Measurements from ENCODE around the gene FDX2.

Gene FDX2

DNA sequence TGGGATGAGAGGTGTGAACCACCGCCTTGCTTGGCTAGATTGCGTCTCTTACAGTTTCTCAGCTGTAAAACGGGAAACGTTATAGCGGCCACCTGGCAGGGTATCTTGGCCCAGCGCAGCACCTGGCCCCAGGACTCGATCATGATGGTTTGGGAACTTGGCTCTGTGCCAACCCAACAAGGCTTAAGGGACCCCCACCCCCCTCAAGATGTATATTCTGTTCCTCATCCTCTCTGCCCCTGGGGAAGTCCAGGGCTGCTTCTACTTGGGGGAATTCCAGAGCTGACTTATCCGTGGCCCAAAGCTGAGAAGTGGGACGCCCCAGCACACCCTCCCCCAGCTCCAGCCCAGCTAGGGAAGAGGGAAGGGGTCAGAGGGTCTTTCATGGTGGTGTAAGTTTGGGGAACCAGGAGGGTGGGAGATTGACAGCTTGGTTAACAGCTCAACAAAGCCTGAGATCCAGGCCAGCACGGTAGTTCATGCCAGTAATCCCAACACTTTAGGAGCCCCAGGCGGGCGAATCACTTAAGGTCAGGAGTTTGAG lies 44.2 kb downstream of the FDX2 start:
- Histone ChIP-seq H3K9ac (ENCODE audit: low read length) (peak overlapping the region; percentile 73), H3K4me3 (ENCODE audit: low read length) (peak overlapping the region; percentile 75), H3K4me1 (ENCODE audit: control insufficient read depth, insufficient read depth, low read length) (peaks cover 5% of the 10 kb centered on the region), H3K9me3 (ENCODE audit: control insufficient read depth, low read length) (no peaks in the 10 kb centered on the region), H3K27me3 (replicated peaks; ENCODE audit: control insufficient read depth, insufficient read depth, low read length) (no peaks in the 10 kb centered on the region), H3K36me3 (ENCODE audit: control insufficient read depth, insufficient read depth, low read length, severe bottlenecking) (no peaks in the 10 kb centered on the region)
- DNase-seq (ENCODE audit: low read depth) = no peak

DNA sequence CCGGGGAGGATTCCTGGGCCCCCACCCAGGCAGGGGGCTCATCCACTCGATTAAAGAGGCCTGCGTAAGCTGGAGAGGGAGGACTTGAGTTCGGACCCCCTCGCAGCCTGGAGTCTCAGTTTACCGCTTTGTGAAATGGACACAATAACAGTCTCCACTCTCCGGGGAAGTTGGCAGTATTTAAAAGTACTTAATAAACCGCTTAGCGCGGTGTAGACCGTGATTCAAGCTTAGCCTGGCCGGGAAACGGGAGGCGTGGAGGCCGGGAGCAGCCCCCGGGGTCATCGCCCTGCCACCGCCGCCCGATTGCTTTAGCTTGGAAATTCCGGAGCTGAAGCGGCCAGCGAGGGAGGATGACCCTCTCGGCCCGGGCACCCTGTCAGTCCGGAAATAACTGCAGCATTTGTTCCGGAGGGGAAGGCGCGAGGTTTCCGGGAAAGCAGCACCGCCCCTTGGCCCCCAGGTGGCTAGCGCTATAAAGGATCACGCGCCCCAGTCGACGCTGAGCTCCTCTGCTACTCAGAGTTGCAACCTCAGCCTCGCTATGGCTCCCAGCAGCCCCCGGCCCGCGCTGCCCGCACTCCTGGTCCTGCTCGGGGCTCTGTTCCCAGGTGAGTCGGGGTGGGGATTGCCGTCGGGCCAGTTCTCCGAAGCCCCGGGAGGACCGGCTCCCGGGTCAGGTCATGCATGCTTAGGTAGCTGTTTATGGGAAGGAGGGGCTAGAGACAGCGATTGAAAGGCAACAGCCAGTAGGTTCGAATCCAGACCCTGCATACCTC lies 45.0 kb downstream of the FDX2 start, which contains the start of gene ICAM1:
Gene ICAM1 (plus strand): TSS at position 505 of the 779 bp plus-strand sequence. CDS start 40 bp downstream, at position 545.
- peak; percentile 33 for DNase-seq (ENCODE audit: low read depth)
- Histone ChIP-seq H3K4me3 (ENCODE audit: low read length) (peak within 1 kb of the TSS; percentile 75), H3K36me3 (ENCODE audit: control insufficient read depth, insufficient read depth, low read length, severe bottlenecking) (no peaks in the 10 kb centered on the region), H3K9ac (ENCODE audit: low read length) (peak within 1 kb of the TSS; percentile 73), H3K9me3 (ENCODE audit: control insufficient read depth, low read length) (no peaks in the 10 kb centered on the region), H3K27me3 (replicated peaks; ENCODE audit: control insufficient read depth, insufficient read depth, low read length) (no peaks in the 10 kb centered on the region), H3K4me1 (ENCODE audit: control insufficient read depth, insufficient read depth, low read length) (peaks cover 5% of the 10 kb centered on the region)

DNA sequence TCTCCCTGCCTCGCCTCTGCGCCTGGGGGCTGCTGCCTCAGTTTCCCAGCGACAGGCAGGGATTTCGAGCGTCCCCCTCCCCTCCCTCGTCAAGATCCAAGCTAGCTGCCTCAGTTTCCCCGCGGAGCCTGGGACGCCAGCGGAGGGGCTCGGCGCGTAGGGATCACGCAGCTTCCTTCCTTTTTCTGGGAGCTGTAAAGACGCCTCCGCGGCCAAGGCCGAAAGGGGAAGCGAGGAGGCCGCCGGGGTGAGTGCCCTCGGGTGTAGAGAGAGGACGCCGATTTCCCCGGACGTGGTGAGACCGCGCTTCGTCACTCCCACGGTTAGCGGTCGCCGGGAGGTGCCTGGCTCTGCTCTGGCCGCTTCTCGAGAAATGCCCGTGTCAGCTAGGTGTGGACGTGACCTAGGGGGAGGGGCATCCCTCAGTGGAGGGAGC lies 45.6 kb downstream of the FDX2 start:
- DNase-seq (ENCODE audit: low read depth) = no peak

DNA sequence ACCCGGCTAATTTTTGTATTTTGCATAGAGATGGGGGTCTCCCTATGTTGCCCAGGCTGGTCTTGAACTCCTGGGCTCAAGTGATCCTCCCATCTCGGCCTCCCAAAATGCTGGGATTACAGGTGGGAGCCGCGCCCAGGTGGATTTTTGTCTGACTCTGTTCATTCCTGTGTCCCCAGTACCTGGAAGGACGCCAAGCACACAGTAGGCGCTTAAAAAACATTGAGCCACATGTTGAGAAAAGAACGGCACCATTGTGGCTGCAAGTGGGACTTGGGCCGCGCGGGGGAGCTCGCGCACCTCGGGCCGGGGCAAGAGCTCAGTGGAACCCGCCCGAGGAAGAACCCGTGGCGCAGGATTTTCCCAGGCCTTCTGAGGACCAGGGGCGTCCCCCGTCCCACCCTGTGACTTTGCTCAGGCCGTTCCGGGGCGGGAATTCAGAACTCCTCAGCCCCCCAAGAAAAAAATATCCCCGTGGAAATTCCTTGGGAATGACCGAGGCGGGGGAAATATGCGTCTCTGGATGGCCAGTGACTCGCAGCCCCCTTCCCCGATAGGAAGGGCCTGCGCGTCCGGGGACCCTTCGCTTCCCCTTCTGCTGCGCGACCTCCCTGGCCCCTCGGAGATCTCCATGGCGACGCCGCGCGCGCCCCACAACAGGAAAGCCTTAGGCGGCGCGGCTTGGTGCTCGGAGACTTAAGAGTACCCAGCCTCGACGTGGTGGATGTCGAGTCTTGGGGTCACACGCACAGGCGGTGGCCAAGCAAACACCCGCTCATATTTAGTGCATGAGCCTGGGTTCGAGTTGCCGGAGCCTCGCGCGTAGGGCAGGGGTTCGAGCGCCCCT lies 46.3 kb downstream of the FDX2 start:
- no peaks in the 10 kb centered on the region for H3K9me3 ChIP-seq (ENCODE audit: control insufficient read depth, low read length)
- no peaks in the 10 kb centered on the region for H3K36me3 ChIP-seq (ENCODE audit: control insufficient read depth, insufficient read depth, low read length, severe bottlenecking)
- H3K9ac ChIP-seq (ENCODE audit: low read length) = peak overlapping the region; percentile 73
- DNase-seq (ENCODE audit: low read depth) = peak; percentile 90
- H3K4me3 ChIP-seq (ENCODE audit: low read length) = peak overlapping the region; percentile 75
- peaks cover 5% of the 10 kb centered on the region for H3K4me1 ChIP-seq (ENCODE audit: control insufficient read depth, insufficient read depth, low read length)
- H3K27me3 ChIP-seq (replicated peaks; ENCODE audit: control insufficient read depth, insufficient read depth, low read length) = no peaks in the 10 kb centered on the region

More for the DNA sequence above, 45.6 kb downstream of the FDX2 start:
- Histone ChIP-seq H3K9me3 (ENCODE audit: control insufficient read depth, low read length) (no peaks in the 10 kb centered on the region), H3K9ac (ENCODE audit: low read length) (peak overlapping the region; percentile 73), H3K27me3 (replicated peaks; ENCODE audit: control insufficient read depth, insufficient read depth, low read length) (no peaks in the 10 kb centered on the region), H3K4me3 (ENCODE audit: low read length) (peak overlapping the region; percentile 75), H3K4me1 (ENCODE audit: control insufficient read depth, insufficient read depth, low read length) (peaks cover 5% of the 10 kb centered on the region), H3K36me3 (ENCODE audit: control insufficient read depth, insufficient read depth, low read length, severe bottlenecking) (no peaks in the 10 kb centered on the region)

DNA sequence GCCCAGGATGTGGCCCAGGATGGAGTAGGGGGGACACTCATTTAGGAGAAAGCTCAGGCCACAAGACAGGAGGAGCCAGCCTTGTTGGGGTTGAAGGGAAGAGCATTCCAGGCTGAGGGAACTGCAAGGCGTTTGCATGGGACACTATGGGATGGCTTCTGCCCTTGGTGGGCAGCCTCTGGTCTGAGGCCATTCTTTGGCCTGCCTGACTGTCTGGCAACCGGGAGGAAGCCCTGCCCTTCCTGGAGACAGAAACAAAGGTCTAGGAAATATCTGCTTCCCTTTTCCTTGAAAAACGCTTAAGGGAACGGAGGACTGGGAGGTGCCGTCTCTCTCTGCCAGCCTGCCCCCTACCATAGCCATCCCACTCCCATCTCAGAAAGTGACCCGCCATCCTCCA lies 47.7 kb downstream of the FDX2 start:
- H3K27me3 ChIP-seq (replicated peaks; ENCODE audit: control insufficient read depth, insufficient read depth, low read length) = no peaks in the 10 kb centered on the region
- H3K36me3 ChIP-seq (ENCODE audit: control insufficient read depth, insufficient read depth, low read length, severe bottlenecking) = no peaks in the 10 kb centered on the region
- H3K9ac ChIP-seq (ENCODE audit: low read length) = no peak overlapping the region
- DNase-seq (ENCODE audit: low read depth) = no peak
- peaks cover 5% of the 10 kb centered on the region for H3K4me1 ChIP-seq (ENCODE audit: control insufficient read depth, insufficient read depth, low read length)
- no peak overlapping the region for H3K4me3 ChIP-seq (ENCODE audit: low read length)
- H3K9me3 ChIP-seq (ENCODE audit: control insufficient read depth, low read length) = no peaks in the 10 kb centered on the region

DNA sequence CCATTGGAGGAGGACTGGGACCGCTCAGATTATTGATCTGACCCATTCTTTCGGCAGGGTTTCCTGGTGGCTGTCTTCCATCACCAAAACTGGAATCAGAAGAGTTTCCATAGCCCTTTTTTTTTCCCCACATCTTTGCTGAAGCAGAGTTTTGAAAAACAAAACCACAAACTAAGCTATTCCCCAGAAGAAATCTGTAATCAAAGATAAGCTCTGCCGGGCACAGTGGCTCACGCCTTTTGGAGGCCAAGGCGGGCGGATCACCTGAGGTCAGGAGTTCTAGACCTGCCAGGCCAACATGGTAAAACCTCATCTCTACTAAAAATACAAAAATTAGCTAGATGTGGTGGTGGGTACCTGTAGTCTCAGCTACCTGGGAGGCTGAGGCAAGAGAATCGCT lies 49.1 kb downstream of the FDX2 start:
- H3K36me3 ChIP-seq (ENCODE audit: control insufficient read depth, insufficient read depth, low read length, severe bottlenecking) = no peaks in the 10 kb centered on the region
- H3K9me3 ChIP-seq (ENCODE audit: control insufficient read depth, low read length) = no peaks in the 10 kb centered on the region
- no peak overlapping the region for H3K9ac ChIP-seq (ENCODE audit: low read length)
- no peaks in the 10 kb centered on the region for H3K27me3 ChIP-seq (replicated peaks; ENCODE audit: control insufficient read depth, insufficient read depth, low read length)
- H3K4me1 ChIP-seq (ENCODE audit: control insufficient read depth, insufficient read depth, low read length) = peaks cover 5% of the 10 kb centered on the region
- no peak overlapping the region for H3K4me3 ChIP-seq (ENCODE audit: low read length)
- no peak for DNase-seq (ENCODE audit: low read depth)

DNA sequence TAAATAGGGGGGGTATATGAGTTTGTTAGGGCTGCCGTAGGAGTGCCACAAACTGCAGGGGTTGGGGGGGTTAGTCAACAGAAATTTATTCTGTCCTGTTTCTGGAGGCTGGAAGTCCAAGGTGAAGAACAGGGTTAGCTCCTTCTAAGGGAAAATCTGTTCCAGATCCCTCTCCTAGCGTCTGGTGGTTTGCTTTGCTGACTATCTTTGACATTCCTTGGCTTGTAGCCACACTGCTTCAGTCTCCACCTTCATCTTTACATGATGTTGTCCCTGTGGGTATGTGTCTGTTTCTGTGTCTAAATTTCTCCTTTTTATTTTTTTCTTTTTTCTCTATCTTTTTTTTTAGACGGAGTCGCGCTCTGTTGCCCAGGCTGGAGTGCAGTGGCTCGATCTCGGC lies 53.0 kb downstream of the FDX2 start:
- no peaks in the 10 kb centered on the region for H3K27me3 ChIP-seq (replicated peaks; ENCODE audit: control insufficient read depth, insufficient read depth, low read length)
- no peaks in the 10 kb centered on the region for H3K9me3 ChIP-seq (ENCODE audit: control insufficient read depth, low read length)
- no peak overlapping the region for H3K4me3 ChIP-seq (ENCODE audit: low read length)
- no peaks in the 10 kb centered on the region for H3K4me1 ChIP-seq (ENCODE audit: control insufficient read depth, insufficient read depth, low read length)
- peaks cover 19% of the 10 kb centered on the region for H3K36me3 ChIP-seq (ENCODE audit: control insufficient read depth, insufficient read depth, low read length, severe bottlenecking)
- no peak for DNase-seq (ENCODE audit: low read depth)
- H3K9ac ChIP-seq (ENCODE audit: low read length) = no peak overlapping the region

DNA sequence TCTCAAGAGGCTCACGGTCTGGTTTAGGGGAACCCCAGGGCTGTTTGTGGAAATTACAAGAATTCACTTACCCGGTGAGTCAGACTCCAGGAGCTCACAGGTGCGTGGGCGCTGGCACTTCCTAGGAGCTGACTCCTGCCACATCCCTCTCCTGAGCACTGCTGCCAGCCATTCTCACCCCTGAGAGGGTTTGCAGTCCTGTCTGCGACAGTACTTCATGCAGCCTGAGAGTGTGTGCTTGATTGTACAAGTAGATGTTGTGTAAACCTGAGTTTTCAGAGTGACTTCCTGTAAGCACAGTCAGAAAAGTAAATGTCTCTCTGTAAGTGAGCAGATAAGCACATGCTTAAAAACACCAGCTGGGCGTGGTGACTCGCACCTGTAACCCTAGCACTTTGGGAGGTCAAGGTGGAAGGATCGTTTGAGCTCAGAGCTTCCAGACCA lies 55.7 kb downstream of the FDX2 start:
- DNase-seq (ENCODE audit: low read depth) = no peak
- no peaks in the 10 kb centered on the region for H3K9me3 ChIP-seq (ENCODE audit: control insufficient read depth, low read length)
- H3K4me3 ChIP-seq (ENCODE audit: low read length) = no peak overlapping the region
- no peak overlapping the region for H3K9ac ChIP-seq (ENCODE audit: low read length)
- peaks cover 40% of the 10 kb centered on the region for H3K36me3 ChIP-seq (ENCODE audit: control insufficient read depth, insufficient read depth, low read length, severe bottlenecking)
- H3K27me3 ChIP-seq (replicated peaks; ENCODE audit: control insufficient read depth, insufficient read depth, low read length) = no peaks in the 10 kb centered on the region
- no peaks in the 10 kb centered on the region for H3K4me1 ChIP-seq (ENCODE audit: control insufficient read depth, insufficient read depth, low read length)
